ENCODE measurements around the gene CHTF8.

Gene CHTF8

DNA sequence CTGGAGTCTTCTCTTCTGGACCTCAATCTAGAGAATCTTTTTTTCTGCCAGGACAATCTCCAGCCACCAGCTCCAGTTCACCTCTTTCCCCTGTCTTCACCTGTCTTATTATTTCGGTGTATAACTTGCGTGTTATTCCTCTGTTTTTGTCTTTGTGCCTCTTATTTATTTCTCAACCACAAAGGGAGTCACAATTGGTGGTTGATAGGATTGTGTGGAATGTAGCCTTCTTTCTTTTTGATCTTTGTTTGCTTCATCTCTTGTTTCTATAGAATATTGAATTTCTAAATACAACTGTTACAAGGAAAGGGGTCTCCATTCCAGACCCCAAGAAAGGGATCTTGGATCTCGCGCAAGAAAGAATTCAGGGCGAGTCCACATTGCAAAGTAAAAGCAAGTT lies 62.9 kb downstream of the CHTF8 start:
- TF ChIP-seq CTCF (IDR thresholded peaks at IDR 0.05): no peak
